Eye (tissue), 1 donor: ENCODE results near the gene LIPG.
"Not testable (repeated sequence)": the region's sequence is repeated elsewhere in the genome, so short reads cannot be mapped to it uniquely, and the experiment has no call there.

Experiments
- DNase-seq: peaks from one replicate; pipeline ENCODE4 v3.0.0-alpha.2; 2015

LIPG gene

GRCh38 chr18:49547701-49548100 lies 14.2 kb upstream of the LIPG start:
- no peak for DNase-seq

GRCh38 chr18:49548229-49548636 lies 13.6 kb upstream of the LIPG start:
- no peak for DNase-seq

- DNase-seq: no peak
Measured at GRCh38 chr18:49550621-49551339, 11.1 kb upstream of the LIPG start.

- DNase-seq: no peak
Measured at GRCh38 chr18:49553003-49553402, 8.9 kb upstream of the LIPG start.

GRCh38 chr18:49555641-49556040 lies 6.2 kb upstream of the LIPG start:
- DNase-seq: no peak

- no peak for DNase-seq
Measured at GRCh38 chr18:49558356-49558755, 3.5 kb upstream of the LIPG start.

GRCh38 chr18:49559326-49559931 lies 2.4 kb upstream of the LIPG start:
- peak; percentile 48 for DNase-seq

GRCh38 chr18:49560277-49560623 lies 1.6 kb upstream of the LIPG start:
- no peak for DNase-seq

- peak; percentile 80 for DNase-seq
Measured at GRCh38 chr18:49560624-49561288, 1.1 kb upstream of the LIPG start.

GRCh38 chr18:49562481-49563129 lies 748 bp downstream of the LIPG start:
- peak; percentile 54 for DNase-seq

- DNase-seq: no peak
Measured at GRCh38 chr18:49563130-49563540, 1.3 kb downstream of the LIPG start.

- DNase-seq: peak; percentile 10
Measured at GRCh38 chr18:49563701-49564517, 2.1 kb downstream of the LIPG start.

GRCh38 chr18:49564518-49564834 lies 2.6 kb downstream of the LIPG start:
- no peak for DNase-seq

GRCh38 chr18:49565101-49565500 lies 3.2 kb downstream of the LIPG start:
- DNase-seq: no peak

GRCh38 chr18:49565612-49566011 lies 3.8 kb downstream of the LIPG start:
- DNase-seq: peak; percentile 81

- no peak for DNase-seq
Measured at GRCh38 chr18:49566217-49566770, 4.4 kb downstream of the LIPG start.

GRCh38 chr18:49566985-49567384 lies 5.1 kb downstream of the LIPG start:
- no peak for DNase-seq

GRCh38 chr18:49569724-49570123 lies 7.9 kb downstream of the LIPG start:
- no peak for DNase-seq

GRCh38 chr18:49570836-49571235 lies 9.0 kb downstream of the LIPG start:
- DNase-seq: no peak

- DNase-seq: peak; percentile 79
Measured at GRCh38 chr18:49572611-49573345, 10.9 kb downstream of the LIPG start.

GRCh38 chr18:49573835-49574234 lies 12.0 kb downstream of the LIPG start:
- DNase-seq: no peak

GRCh38 chr18:49579041-49579440 lies 17.2 kb downstream of the LIPG start:
- not testable (repeated sequence) for DNase-seq
